Peyer's patch (tissue), 4 donors: Measurements from ENCODE around the gene MYOM3.
"Not testable (repeated sequence)": the region's sequence is repeated elsewhere in the genome, so short reads cannot be mapped to it uniquely, and the experiment has no call there.

Experiments used
- POLR2A ChIP-seq, 2 donors: fragments of 450-650 bp; IDR thresholded peaks; one replicate each; pipeline ENCODE4 v1.5.1; 2017; ENCODE audit warnings: antibody characterized with exemption in 2 of 2, mild to moderate bottlenecking in 2 of 2, moderate library complexity in 2 of 2
- TF ChIP-seq, protein P1 (sequence below), 6 experiments: fragments of 450-650 bp in 4 of 6; fragments of 200-600 bp in 2 of 6; sonication (generic) in 1 of 6; IDR thresholded peaks; one replicate each; pipeline ENCODE4 v1.5.1; 2017 to 2019; ENCODE audit warnings: antibody characterized with exemption in 6 of 6, mild to moderate bottlenecking in 3 of 6, moderate library complexity in 1 of 6

GRCh38 chr1:24008574-24009184 lies 103.3 kb downstream of the MYOM3 start:
- TF ChIP-seq, protein P1, sequence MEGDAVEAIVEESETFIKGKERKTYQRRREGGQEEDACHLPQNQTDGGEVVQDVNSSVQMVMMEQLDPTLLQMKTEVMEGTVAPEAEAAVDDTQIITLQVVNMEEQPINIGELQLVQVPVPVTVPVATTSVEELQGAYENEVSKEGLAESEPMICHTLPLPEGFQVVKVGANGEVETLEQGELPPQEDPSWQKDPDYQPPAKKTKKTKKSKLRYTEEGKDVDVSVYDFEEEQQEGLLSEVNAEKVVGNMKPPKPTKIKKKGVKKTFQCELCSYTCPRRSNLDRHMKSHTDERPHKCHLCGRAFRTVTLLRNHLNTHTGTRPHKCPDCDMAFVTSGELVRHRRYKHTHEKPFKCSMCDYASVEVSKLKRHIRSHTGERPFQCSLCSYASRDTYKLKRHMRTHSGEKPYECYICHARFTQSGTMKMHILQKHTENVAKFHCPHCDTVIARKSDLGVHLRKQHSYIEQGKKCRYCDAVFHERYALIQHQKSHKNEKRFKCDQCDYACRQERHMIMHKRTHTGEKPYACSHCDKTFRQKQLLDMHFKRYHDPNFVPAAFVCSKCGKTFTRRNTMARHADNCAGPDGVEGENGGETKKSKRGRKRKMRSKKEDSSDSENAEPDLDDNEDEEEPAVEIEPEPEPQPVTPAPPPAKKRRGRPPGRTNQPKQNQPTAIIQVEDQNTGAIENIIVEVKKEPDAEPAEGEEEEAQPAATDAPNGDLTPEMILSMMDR (IDR thresholded peaks at IDR 0.05) = not testable (repeated sequence)
- not testable (repeated sequence) for TF ChIP-seq POLR2A (IDR thresholded peaks at IDR 0.05)
